Uterus (tissue), 2 donors: Measurements from ENCODE around the gene NUMB.

ENCODE experiments used
- POLR2A ChIP-seq, 2 donors: fragments of 450-650 bp; IDR thresholded peaks; one replicate each; pipeline ENCODE4 v1.6.1; 2016; ENCODE audit warnings: antibody characterized with exemption in 2 of 2, mild to moderate bottlenecking in 1 of 2, moderate library complexity in 1 of 2
- TF ChIP-seq, protein P1 (sequence below), 4 experiments: fragments of 200-600 bp in 2 of 4; fragments of 450-650 bp in 2 of 4; sonication (generic) in 2 of 4; IDR thresholded peaks; one replicate each; pipeline ENCODE4 v1.5.1; 2016 to 2019; ENCODE audit warnings: antibody characterized with exemption in 4 of 4, mild to moderate bottlenecking in 2 of 4, moderate library complexity in 1 of 4

DNA sequence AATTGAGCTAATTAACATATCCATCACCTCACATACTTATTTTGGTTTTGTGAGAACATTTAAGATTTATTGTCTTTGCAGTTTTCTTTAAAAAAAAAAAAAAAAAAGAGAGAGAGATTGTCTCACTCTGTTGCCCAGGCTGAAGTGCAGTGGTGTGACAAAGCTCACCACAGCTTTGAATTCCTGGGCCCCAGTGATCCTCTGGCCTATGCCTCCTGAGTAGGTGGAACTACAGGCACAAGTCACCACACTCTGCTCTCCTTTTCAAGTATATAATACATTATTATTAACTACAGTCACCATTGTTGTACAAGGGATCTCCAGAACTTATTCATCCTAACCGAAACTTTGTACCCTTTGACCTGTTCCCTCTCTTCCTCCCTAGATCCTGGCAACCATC, 64.0 kb downstream of the NUMB start:
- TF ChIP-seq, protein P1, sequence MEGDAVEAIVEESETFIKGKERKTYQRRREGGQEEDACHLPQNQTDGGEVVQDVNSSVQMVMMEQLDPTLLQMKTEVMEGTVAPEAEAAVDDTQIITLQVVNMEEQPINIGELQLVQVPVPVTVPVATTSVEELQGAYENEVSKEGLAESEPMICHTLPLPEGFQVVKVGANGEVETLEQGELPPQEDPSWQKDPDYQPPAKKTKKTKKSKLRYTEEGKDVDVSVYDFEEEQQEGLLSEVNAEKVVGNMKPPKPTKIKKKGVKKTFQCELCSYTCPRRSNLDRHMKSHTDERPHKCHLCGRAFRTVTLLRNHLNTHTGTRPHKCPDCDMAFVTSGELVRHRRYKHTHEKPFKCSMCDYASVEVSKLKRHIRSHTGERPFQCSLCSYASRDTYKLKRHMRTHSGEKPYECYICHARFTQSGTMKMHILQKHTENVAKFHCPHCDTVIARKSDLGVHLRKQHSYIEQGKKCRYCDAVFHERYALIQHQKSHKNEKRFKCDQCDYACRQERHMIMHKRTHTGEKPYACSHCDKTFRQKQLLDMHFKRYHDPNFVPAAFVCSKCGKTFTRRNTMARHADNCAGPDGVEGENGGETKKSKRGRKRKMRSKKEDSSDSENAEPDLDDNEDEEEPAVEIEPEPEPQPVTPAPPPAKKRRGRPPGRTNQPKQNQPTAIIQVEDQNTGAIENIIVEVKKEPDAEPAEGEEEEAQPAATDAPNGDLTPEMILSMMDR (IDR thresholded peaks at IDR 0.05) = no peak
- TF ChIP-seq POLR2A (IDR thresholded peaks at IDR 0.05) = no peak
